ENCODE measurements around the gene AKNAD1.

Gene AKNAD1

GRCh38 chr1:108881369-108881768, 24.5 kb upstream of the AKNAD1 start:
- no peak overlapping the region for H2BK12ac ChIP-seq (ENCODE audit: low read length)
- H3K4me2 ChIP-seq (ENCODE audit: low read length), result no peak overlapping the region
- no peak overlapping the region for H3K9ac ChIP-seq (ENCODE audit: low read length)
- H3K79me2 ChIP-seq (ENCODE audit: control insufficient read depth, insufficient read depth, low read length, poor library complexity), result peaks cover 8% of the 10 kb centered on the region
- no peak overlapping the region for H3K27ac ChIP-seq (ENCODE audit: low read depth, low read length)
- H3K79me1 ChIP-seq (ENCODE audit: low read length), result peaks cover 7% of the 10 kb centered on the region
- no peaks in the 10 kb centered on the region for H3K36me3 ChIP-seq (ENCODE audit: control insufficient read depth in 1 of 2, insufficient read depth in 2 of 2, low read length in 2 of 2)
- H2BK120ac ChIP-seq (ENCODE audit: insufficient read depth, low read length, poor library complexity), result no peak overlapping the region
- no peak overlapping the region for H3K23ac ChIP-seq (ENCODE audit: low read length)
- no peaks in the 10 kb centered on the region for H3K9me3 ChIP-seq (ENCODE audit: insufficient read depth, low read depth, low read length)
- no peak overlapping the region for H4K91ac ChIP-seq (ENCODE audit: low read depth, low read length)
- no peak overlapping the region for H4K12ac ChIP-seq (ENCODE audit: low read depth, low read length)
- H2AK5ac ChIP-seq (ENCODE audit: low read length), result no peak overlapping the region
- no peak overlapping the region for H3K4ac ChIP-seq (ENCODE audit: low read depth, low read length)
- H3K14ac ChIP-seq (ENCODE audit: low read length), result no peak overlapping the region
- H3K4me1 ChIP-seq (ENCODE audit: control insufficient read depth in 1 of 2, insufficient read depth in 2 of 2, low read length in 2 of 2), result no peaks in the 10 kb centered on the region
- no peak overlapping the region for H2BK5ac ChIP-seq (ENCODE audit: low read depth, low read length, poor library complexity)
- H2AFZ ChIP-seq (ENCODE audit: insufficient read depth, low read length, poor library complexity), result no peak overlapping the region
- DNase-seq, result peak in 1 of 2 donors; percentile 69
- WGBS (ENCODE audit: extremely low coverage, insufficient coverage, insufficient read length), result no CpG with 5 or more reads among the region's 1 CpG
- no peaks in the 10 kb centered on the region for H3K27me3 ChIP-seq (ENCODE audit: insufficient read depth, low read length)
- H3K18ac ChIP-seq (ENCODE audit: low read length), result no peak overlapping the region
- no peak overlapping the region for H4K8ac ChIP-seq (ENCODE audit: low read depth, low read length)
- H3K4me3 ChIP-seq (ENCODE audit: low read depth, low read length), result no peak overlapping the region

GRCh38 chr1:108880850-108881249, 24.0 kb upstream of the AKNAD1 start:
- Histone ChIP-seq H2AFZ (ENCODE audit: insufficient read depth, low read length, poor library complexity) (no peak overlapping the region), H3K4me3 (ENCODE audit: low read depth, low read length) (no peak overlapping the region), H3K79me1 (ENCODE audit: low read length) (peaks cover 7% of the 10 kb centered on the region), H4K91ac (ENCODE audit: low read depth, low read length) (no peak overlapping the region), H3K9ac (ENCODE audit: low read length) (no peak overlapping the region), H2BK5ac (ENCODE audit: low read depth, low read length, poor library complexity) (no peak overlapping the region), H3K36me3 (ENCODE audit: control insufficient read depth in 1 of 2, insufficient read depth in 2 of 2, low read length in 2 of 2) (no peaks in the 10 kb centered on the region), H3K14ac (ENCODE audit: low read length) (no peak overlapping the region), H4K8ac (ENCODE audit: low read depth, low read length) (no peak overlapping the region), H3K79me2 (ENCODE audit: control insufficient read depth, insufficient read depth, low read length, poor library complexity) (peaks cover 8% of the 10 kb centered on the region), H3K4ac (ENCODE audit: low read depth, low read length) (no peak overlapping the region), H3K27me3 (ENCODE audit: insufficient read depth, low read length) (no peaks in the 10 kb centered on the region), H2AK5ac (ENCODE audit: low read length) (no peak overlapping the region), H3K4me1 (ENCODE audit: control insufficient read depth in 1 of 2, insufficient read depth in 2 of 2, low read length in 2 of 2) (no peaks in the 10 kb centered on the region), H3K9me3 (ENCODE audit: insufficient read depth, low read depth, low read length) (no peaks in the 10 kb centered on the region), H3K18ac (ENCODE audit: low read length) (no peak overlapping the region), H2BK120ac (ENCODE audit: insufficient read depth, low read length, poor library complexity) (no peak overlapping the region), H3K23ac (ENCODE audit: low read length) (no peak overlapping the region), H4K12ac (ENCODE audit: low read depth, low read length) (no peak overlapping the region), H3K27ac (ENCODE audit: low read depth, low read length) (no peak overlapping the region), H3K4me2 (ENCODE audit: low read length) (no peak overlapping the region), H2BK12ac (ENCODE audit: low read length) (no peak overlapping the region)
- WGBS (ENCODE audit: extremely low coverage, insufficient coverage, insufficient read length), result no CpG with 5 or more reads among the region's 3 CpGs
- DNase-seq, result peak in 1 of 2 donors; percentile 11

GRCh38 chr1:108878678-108879077, 21.8 kb upstream of the AKNAD1 start:
- H3K4me2 ChIP-seq (ENCODE audit: low read length), result no peak overlapping the region
- H3K4me1 ChIP-seq (ENCODE audit: control insufficient read depth in 1 of 2, insufficient read depth in 2 of 2, low read length in 2 of 2), result no peaks in the 10 kb centered on the region
- H2AFZ ChIP-seq (ENCODE audit: insufficient read depth, low read length, poor library complexity), result no peak overlapping the region
- no peak overlapping the region for H3K9ac ChIP-seq (ENCODE audit: low read length)
- no peak overlapping the region for H3K14ac ChIP-seq (ENCODE audit: low read length)
- peaks cover 7% of the 10 kb centered on the region for H3K79me1 ChIP-seq (ENCODE audit: low read length)
- H3K4me3 ChIP-seq (ENCODE audit: low read depth, low read length), result no peak overlapping the region
- WGBS (ENCODE audit: extremely low coverage, insufficient coverage, insufficient read length), result no CpG with 5 or more reads among the region's 3 CpGs
- no peak overlapping the region for H3K4ac ChIP-seq (ENCODE audit: low read depth, low read length)
- no peak overlapping the region for H4K12ac ChIP-seq (ENCODE audit: low read depth, low read length)
- no peak overlapping the region for H4K91ac ChIP-seq (ENCODE audit: low read depth, low read length)
- H2BK5ac ChIP-seq (ENCODE audit: low read depth, low read length, poor library complexity), result no peak overlapping the region
- H2AK5ac ChIP-seq (ENCODE audit: low read length), result no peak overlapping the region
- no peaks in the 10 kb centered on the region for H3K9me3 ChIP-seq (ENCODE audit: insufficient read depth, low read depth, low read length)
- H4K8ac ChIP-seq (ENCODE audit: low read depth, low read length), result no peak overlapping the region
- H3K27ac ChIP-seq (ENCODE audit: low read depth, low read length), result no peak overlapping the region
- no peak overlapping the region for H3K18ac ChIP-seq (ENCODE audit: low read length)
- no peaks in the 10 kb centered on the region for H3K36me3 ChIP-seq (ENCODE audit: control insufficient read depth in 1 of 2, insufficient read depth in 2 of 2, low read length in 2 of 2)
- no peak overlapping the region for H3K23ac ChIP-seq (ENCODE audit: low read length)
- H3K79me2 ChIP-seq (ENCODE audit: control insufficient read depth, insufficient read depth, low read length, poor library complexity), result peaks cover 8% of the 10 kb centered on the region
- H2BK12ac ChIP-seq (ENCODE audit: low read length), result no peak overlapping the region
- no peak for DNase-seq
- H3K27me3 ChIP-seq (ENCODE audit: insufficient read depth, low read length), result no peaks in the 10 kb centered on the region
- H2BK120ac ChIP-seq (ENCODE audit: insufficient read depth, low read length, poor library complexity), result no peak overlapping the region

GRCh38 chr1:108878160-108878469, 21.2 kb upstream of the AKNAD1 start:
- Histone ChIP-seq H4K8ac (ENCODE audit: low read depth, low read length) (no peak overlapping the region), H3K4me3 (ENCODE audit: low read depth, low read length) (no peak overlapping the region), H4K12ac (ENCODE audit: low read depth, low read length) (no peak overlapping the region), H2BK120ac (ENCODE audit: insufficient read depth, low read length, poor library complexity) (no peak overlapping the region), H3K9ac (ENCODE audit: low read length) (no peak overlapping the region), H3K36me3 (ENCODE audit: control insufficient read depth in 1 of 2, insufficient read depth in 2 of 2, low read length in 2 of 2) (no peaks in the 10 kb centered on the region), H3K4ac (ENCODE audit: low read depth, low read length) (no peak overlapping the region), H4K91ac (ENCODE audit: low read depth, low read length) (no peak overlapping the region), H3K4me2 (ENCODE audit: low read length) (peak overlapping the region; percentile 94), H3K79me2 (ENCODE audit: control insufficient read depth, insufficient read depth, low read length, poor library complexity) (peaks cover 8% of the 10 kb centered on the region), H3K27me3 (ENCODE audit: insufficient read depth, low read length) (no peaks in the 10 kb centered on the region), H3K9me3 (ENCODE audit: insufficient read depth, low read depth, low read length) (no peaks in the 10 kb centered on the region), H3K27ac (ENCODE audit: low read depth, low read length) (no peak overlapping the region), H2BK12ac (ENCODE audit: low read length) (no peak overlapping the region), H3K14ac (ENCODE audit: low read length) (no peak overlapping the region), H3K18ac (ENCODE audit: low read length) (no peak overlapping the region), H2AFZ (ENCODE audit: insufficient read depth, low read length, poor library complexity) (no peak overlapping the region), H2BK5ac (ENCODE audit: low read depth, low read length, poor library complexity) (no peak overlapping the region), H3K4me1 (ENCODE audit: control insufficient read depth in 1 of 2, insufficient read depth in 2 of 2, low read length in 2 of 2) (no peaks in the 10 kb centered on the region), H3K79me1 (ENCODE audit: low read length) (peaks cover 7% of the 10 kb centered on the region), H3K23ac (ENCODE audit: low read length) (no peak overlapping the region), H2AK5ac (ENCODE audit: low read length) (no peak overlapping the region)
- DNase-seq, result no peak
- no CpG with 5 or more reads among the region's 4 CpGs for WGBS (ENCODE audit: extremely low coverage, insufficient coverage, insufficient read length)
